RWPE2 (cell line): Measurements from ENCODE around the gene GDI1.

Experiments used
- ATAC-seq: fragments of 200-7000 bp; cut with Tn5 transposase; 3 replicates; pipeline ENCODE4 v1.9.1; 2021; ENCODE audit warnings: low read depth
- DNase-seq: peaks from one replicate; pipeline ENCODE4 v3.0.0-alpha.2; 2020; ENCODE audit warnings: low spot score
- H3K27ac ChIP-seq: fragments of 450-650 bp; 2 replicates; pipeline ENCODE4 v1.5.1; 2017; ENCODE audit warnings: mild to moderate bottlenecking; ENCODE audit not compliant: poor library complexity, severe bottlenecking
- H3K27me3 ChIP-seq: fragments of 250-450 bp; sonication (Bioruptor Pico); 2 replicates; pipeline ENCODE4 v1.5.1; 2021; ENCODE audit warnings: mild to moderate bottlenecking, moderate library complexity; ENCODE audit not compliant: insufficient read depth, poor library complexity, severe bottlenecking
- H3K36me3 ChIP-seq: fragments of 250-450 bp; sonication (Bioruptor Pico); 2 replicates; pipeline ENCODE4 v1.5.1; 2020; ENCODE audit warnings: low read depth, mild to moderate bottlenecking, moderate library complexity
- H3K4me1 ChIP-seq: fragments of 250-450 bp; sonication (Bioruptor Pico); 2 replicates; pipeline ENCODE4 v1.5.1; 2021; ENCODE audit warnings: mild to moderate bottlenecking, moderate library complexity; ENCODE audit not compliant: insufficient read depth, poor library complexity, severe bottlenecking
- H3K4me3 ChIP-seq: fragments of 250-450 bp; sonication (Bioruptor Pico); 2 replicates; pipeline ENCODE4 v1.5.1; 2021; ENCODE audit warnings: mild to moderate bottlenecking, moderate library complexity; ENCODE audit not compliant: severe bottlenecking
- H3K9me3 ChIP-seq: fragments of 250-450 bp; sonication (Bioruptor Pico); 2 replicates; pipeline ENCODE4 v1.5.1; 2021; ENCODE audit warnings: mild to moderate bottlenecking, moderate library complexity; ENCODE audit not compliant: severe bottlenecking
- TF ChIP-seq, protein P1 (sequence below): fragments of 450-650 bp; IDR thresholded peaks from one replicate; pipeline ENCODE4 v1.5.1; 2017; ENCODE audit warnings: mild to moderate bottlenecking, moderate library complexity; ENCODE audit not compliant: poor library complexity, severe bottlenecking

Gene GDI1

DNA sequence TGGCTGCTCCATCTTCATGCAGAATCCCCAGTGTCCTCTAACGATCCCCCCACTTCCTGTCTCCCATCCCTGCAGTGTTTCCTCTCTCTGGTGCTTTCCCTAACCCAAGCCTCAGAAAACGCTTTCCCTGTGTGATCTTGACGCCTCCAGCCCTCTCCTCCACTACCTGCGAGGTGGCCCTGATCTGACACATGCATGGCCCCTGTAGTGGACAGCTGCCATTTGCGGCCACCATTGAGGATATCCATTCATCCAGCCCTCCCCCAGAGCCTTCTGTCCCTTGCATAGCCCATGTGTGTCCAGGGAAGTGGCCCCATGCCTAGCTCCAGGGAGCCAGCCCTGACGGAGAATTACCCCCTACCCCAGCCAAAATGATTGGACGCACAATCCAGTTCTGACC, 46.4 kb downstream of the GDI1 start:
- TF ChIP-seq, protein P1, sequence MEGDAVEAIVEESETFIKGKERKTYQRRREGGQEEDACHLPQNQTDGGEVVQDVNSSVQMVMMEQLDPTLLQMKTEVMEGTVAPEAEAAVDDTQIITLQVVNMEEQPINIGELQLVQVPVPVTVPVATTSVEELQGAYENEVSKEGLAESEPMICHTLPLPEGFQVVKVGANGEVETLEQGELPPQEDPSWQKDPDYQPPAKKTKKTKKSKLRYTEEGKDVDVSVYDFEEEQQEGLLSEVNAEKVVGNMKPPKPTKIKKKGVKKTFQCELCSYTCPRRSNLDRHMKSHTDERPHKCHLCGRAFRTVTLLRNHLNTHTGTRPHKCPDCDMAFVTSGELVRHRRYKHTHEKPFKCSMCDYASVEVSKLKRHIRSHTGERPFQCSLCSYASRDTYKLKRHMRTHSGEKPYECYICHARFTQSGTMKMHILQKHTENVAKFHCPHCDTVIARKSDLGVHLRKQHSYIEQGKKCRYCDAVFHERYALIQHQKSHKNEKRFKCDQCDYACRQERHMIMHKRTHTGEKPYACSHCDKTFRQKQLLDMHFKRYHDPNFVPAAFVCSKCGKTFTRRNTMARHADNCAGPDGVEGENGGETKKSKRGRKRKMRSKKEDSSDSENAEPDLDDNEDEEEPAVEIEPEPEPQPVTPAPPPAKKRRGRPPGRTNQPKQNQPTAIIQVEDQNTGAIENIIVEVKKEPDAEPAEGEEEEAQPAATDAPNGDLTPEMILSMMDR: no peak
- ATAC-seq: no peak
- peaks cover 30% of the 10 kb centered on the region for H3K36me3 ChIP-seq
- DNase-seq: no peak
- H3K9me3 ChIP-seq: no peaks in the 10 kb centered on the region
- no peak overlapping the region for H3K27ac ChIP-seq
- H3K4me3 ChIP-seq: no peak overlapping the region
- no peaks in the 10 kb centered on the region for H3K27me3 ChIP-seq
- no peaks in the 10 kb centered on the region for H3K4me1 ChIP-seq

DNA sequence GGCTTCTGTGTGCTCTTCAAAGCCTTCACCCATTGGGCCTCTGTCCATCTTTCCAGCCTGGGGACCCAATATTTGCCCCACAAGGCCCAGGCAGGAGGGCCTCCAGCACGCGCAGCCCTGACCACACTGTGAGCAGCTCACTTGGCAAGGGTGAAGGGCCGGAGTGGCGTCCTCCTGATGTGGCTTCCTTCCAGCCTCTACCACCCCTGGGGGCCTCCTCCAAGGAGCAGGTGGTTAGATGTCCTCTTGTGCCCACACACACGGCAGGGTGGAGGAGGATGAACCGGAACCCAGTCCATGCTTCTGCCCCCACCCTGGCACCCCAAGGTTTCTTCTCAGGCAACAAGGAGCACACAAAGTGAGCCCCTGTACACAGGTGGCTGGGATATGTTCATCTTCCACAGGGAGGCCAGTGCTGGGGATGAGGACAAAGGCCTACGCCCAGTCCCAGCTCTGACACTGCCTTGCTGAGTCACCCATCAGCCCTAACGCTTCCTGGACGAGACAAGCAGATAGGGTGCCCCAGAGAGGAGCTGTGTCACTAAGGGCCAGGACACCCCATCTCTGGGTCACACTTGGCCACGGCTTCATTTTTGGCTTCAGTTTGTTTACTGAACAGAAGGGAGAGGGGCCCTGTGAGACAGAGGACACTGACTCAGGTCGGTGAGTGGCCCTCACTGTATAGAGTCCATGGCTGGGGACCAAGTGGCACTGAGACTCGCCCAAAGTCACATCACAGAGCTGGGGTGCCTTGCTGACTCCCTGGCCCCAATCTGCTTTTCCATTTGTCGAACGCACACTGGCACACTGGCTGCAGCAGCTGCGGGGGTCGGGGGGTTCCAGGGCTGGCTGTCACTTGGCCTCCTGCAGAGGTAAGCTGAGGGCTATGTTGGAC, 47.5 kb downstream of the GDI1 start:
- Histone ChIP-seq H3K27me3 (no peaks in the 10 kb centered on the region), H3K4me1 (no peaks in the 10 kb centered on the region), H3K9me3 (no peaks in the 10 kb centered on the region), H3K27ac (peak overlapping the region; percentile 80), H3K36me3 (peaks cover 32% of the 10 kb centered on the region), H3K4me3 (no peak overlapping the region)
- DNase-seq (peak; percentile 37), ATAC-seq (0 out of 3 replicates have a peak, but pooled peaks have one; percentile 35)
- TF ChIP-seq, protein P1: no peak

DNA sequence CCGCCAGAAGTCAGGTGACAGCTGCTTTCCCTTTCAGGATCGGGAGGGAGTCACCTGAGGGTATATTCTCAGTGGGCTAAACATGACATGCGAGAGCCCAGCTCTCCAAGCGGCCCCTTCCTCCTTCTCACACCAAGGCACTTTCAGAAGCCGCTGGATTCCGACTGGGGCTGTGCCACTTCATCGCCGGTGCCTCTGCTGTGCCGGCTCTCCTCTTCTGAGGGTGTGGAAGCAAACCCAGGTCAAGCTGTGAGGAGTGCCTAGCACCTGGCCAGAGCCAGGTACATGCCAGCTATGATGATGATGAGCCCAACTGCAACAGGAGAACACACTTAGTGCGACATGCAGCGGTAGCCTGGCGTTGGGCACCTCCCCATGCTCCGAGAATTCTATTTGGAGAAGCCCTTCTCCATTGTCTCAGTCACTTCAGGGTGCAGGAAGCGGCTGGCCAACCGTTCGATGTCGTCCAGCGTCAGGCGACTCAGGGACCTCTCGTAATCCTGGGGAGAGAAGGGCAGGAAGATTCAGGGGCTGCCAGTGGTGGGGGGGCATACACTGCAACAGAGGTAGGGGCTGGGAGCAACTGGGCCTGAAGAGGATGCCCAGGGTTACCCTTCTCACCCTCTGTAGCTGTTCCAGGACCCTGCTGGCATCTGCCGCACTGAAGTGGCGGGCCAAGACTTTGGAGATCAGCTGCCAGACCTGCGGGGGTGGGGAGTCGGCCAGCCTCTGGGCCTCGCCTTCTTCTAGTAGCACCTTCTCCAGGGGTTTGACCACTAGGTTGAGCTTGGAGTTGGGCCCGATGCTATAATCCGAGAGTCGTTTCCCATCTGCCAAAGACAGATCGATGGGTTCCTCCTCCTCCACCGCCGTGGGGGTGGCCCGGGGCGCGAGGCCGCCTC, 48.4 kb downstream of the GDI1 start:
- Histone ChIP-seq H3K36me3 (peaks cover 32% of the 10 kb centered on the region), H3K27ac (peak overlapping the region; percentile 80), H3K4me3 (peak overlapping the region; percentile 64), H3K27me3 (no peaks in the 10 kb centered on the region), H3K9me3 (no peaks in the 10 kb centered on the region), H3K4me1 (no peaks in the 10 kb centered on the region)
- TF ChIP-seq, protein P1: no peak
- ATAC-seq: no peak
- no peak for DNase-seq

DNA sequence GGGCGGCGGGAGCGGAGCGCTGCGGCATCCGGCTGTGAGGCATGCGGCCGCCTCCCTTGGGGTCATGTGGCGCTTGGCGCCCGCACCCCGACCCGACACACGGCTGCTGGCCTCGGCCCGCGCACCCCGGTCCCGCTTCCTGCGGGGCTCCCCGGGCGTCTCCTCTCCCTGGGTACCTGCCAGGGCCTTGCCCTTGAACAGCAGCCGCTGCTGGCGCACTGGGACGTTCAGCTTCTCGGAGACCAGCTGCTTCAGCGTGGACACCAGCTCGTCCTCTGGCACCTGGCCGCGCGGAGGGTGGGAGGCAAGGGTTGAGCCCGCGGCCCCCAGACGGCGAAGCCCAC, 49.1 kb downstream of the GDI1 start:
- peak overlapping the region; percentile 64 for H3K4me3 ChIP-seq
- H3K36me3 ChIP-seq: peaks cover 32% of the 10 kb centered on the region
- no peaks in the 10 kb centered on the region for H3K9me3 ChIP-seq
- H3K27me3 ChIP-seq: no peaks in the 10 kb centered on the region
- ATAC-seq (no peak), DNase-seq (peak; percentile 38)
- no peaks in the 10 kb centered on the region for H3K4me1 ChIP-seq
- H3K27ac ChIP-seq: peak overlapping the region; percentile 80
- TF ChIP-seq, protein P1: no peak
